ENCODE measurements around the gene KIFAP3.

DNA sequence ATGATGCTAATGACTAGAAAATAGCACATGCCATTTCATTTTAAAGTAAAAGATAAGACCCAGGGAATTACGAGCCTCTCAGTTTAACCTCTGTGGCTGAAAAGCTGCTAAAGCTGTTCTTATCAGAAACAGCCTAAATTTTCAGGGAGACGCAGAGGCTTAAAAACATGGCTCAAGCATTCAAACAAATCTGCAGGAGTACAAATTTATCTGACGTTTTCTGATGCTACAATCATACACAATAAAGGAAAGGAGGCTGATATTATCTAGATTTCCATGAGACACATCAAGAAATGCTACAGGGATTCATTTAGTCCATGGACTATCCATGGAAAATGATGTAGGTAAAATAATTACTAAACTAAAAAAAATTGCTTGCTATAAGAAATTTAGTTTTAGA, 115.5 kb downstream of the KIFAP3 start:
- TF ChIP-seq, protein P1, sequence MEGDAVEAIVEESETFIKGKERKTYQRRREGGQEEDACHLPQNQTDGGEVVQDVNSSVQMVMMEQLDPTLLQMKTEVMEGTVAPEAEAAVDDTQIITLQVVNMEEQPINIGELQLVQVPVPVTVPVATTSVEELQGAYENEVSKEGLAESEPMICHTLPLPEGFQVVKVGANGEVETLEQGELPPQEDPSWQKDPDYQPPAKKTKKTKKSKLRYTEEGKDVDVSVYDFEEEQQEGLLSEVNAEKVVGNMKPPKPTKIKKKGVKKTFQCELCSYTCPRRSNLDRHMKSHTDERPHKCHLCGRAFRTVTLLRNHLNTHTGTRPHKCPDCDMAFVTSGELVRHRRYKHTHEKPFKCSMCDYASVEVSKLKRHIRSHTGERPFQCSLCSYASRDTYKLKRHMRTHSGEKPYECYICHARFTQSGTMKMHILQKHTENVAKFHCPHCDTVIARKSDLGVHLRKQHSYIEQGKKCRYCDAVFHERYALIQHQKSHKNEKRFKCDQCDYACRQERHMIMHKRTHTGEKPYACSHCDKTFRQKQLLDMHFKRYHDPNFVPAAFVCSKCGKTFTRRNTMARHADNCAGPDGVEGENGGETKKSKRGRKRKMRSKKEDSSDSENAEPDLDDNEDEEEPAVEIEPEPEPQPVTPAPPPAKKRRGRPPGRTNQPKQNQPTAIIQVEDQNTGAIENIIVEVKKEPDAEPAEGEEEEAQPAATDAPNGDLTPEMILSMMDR (IDR thresholded peaks at IDR 0.05) = no peak
- no peak for TF ChIP-seq EZH2 (IDR thresholded peaks at IDR 0.05; ENCODE audit: borderline replicate concordance, insufficient read depth, low read depth, low read length, poor library complexity, severe bottlenecking)
